Measurements from ENCODE around the gene SFXN4. TPM values are rescaled to one million over a fixed set of nuclear protein-coding genes. Genes with fewer than 3 reads are reported as not detected.
A peak's percentile ranks its signal among the peaks of the same experiment; 100 is the strongest.

SFXN4 gene
- total RNA-seq (2021): 15.4 and 18.3 TPM in 2 replicates
- percentile 55 among the genes with signal in this experiment for Bru-seq, nascent RNA
- percentile 48 among the genes with signal in this experiment for BruChase-seq, experiment 1, labeled RNA remaining after a 2-hour chase
- percentile 54 among the genes with signal in this experiment for BruChase-seq, experiment 2, labeled RNA remaining after a 6-hour chase
- long read RNA-seq, transcript SFXN4-201 (14 exons, 1,363 nt): major isoform, 17 of 17 reads
- long read RNA-seq, partial matches to known transcripts: 0 of 17 reads
- long read RNA-seq, other reads (novel, unspliced or antisense): 0 of 17 reads

DNA sequence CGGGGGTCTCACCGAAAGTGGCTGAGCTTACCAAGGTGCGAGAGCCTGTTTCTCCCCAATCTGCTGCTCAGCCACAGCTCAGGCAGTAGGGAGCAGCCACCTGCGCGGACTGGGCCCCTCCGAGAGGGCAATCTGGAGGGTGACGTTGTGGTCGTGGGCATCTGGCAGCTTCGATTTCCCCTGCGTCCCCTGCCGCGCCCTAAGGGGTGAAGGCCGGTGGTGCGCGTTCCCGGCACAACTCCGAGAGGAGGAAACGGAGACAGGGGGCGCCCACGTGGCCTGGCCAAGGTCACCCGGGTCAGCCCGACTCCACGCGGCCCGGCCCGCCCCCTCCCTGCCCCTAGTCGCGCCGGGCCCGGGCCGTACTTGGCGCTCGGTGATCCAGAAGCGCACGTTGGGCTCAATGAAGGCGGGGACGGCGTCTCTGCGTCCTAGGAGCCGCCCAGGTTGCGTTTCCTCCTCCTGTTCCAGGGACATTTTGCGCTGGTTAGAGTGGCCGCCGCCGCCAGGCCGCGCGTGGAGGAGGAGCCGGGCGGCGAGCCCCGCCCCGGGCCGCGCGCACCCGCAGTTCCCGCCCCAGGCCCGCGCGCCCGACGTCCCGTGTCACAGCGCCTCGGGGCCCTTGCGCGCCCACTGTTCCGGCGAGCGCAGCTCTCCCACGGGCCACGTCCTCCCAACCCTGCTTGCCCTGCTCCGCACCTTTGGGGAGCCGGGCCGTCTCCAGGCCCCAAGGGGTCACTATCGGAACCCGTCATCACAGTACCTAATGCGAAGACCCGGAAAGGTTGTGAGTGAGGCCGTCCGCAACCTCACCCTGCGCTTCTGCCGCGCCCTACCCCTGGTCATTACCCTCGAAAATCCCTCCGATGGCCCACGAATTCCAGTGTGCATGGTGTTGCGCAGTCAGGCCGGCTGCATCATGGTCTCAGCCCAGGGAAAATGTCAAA, at the start of gene SFXN4:
TSS of gene SFXN4 (minus strand) at position 544 of the 947 bp plus-strand sequence. CDS start at position 477, 67 bp downstream.
- Histone ChIP-seq H3K4me3 (peak within 1 kb of the TSS; percentile 84), H3K9me2 (ENCODE audit: insufficient read depth) (no peaks in the 10 kb centered on the region), H3K79me2 (ENCODE audit: low read depth) (0 out of 2 replicates have a peak, but pooled peaks cover 6% of the 10 kb centered on the region), H3K9me3 (ENCODE audit: insufficient read depth, low read depth) (no peaks in the 10 kb centered on the region), H3K27me3 (ENCODE audit: insufficient read depth, low read depth) (no peaks in the 10 kb centered on the region), H3F3A (ENCODE audit: insufficient read depth, low read depth) (no peaks in the 10 kb centered on the region), H3K4me1 (replicated peaks; ENCODE audit: insufficient read depth) (0 out of 2 replicates have a peak, but pooled peaks cover 8% of the 10 kb centered on the region), H3K36me3 (ENCODE audit: low read depth) (no peaks in the 10 kb centered on the region), H3K4me2 (peak within 1 kb of the TSS; percentile 87), H4K20me1 (ENCODE audit: insufficient read depth) (no peaks in the 10 kb centered on the region), H3K27ac (peak within 1 kb of the TSS; percentile 68), H2AFZ (peak within 1 kb of the TSS; percentile 99)
- peak in 1 of 2 experiments; percentile 65 for DNase-seq
- intact Hi-C loops (cut with micrococcal nuclease; ENCODE audit: unreplicated experiment): no loop called here
- ChIA-PET POLR2A (ENCODE audit: unreplicated experiment) (interaction anchor here (0.5 to 0.9 kb wide), 3 partner anchors 237 to 420 kb away, joined by 4 to 22 read pairs (median 7); no protein-coding TSS in a partner anchor), CTCF (interaction anchor here (0.6 to 0.7 kb wide), 2 partner anchors 315 to 437 kb away, joined by 3 to 4 read pairs; no protein-coding TSS in a partner anchor)
- no TSS peak for BruUV-seq (replicated peaks)
- TF ChIP-seq CTCF (conservative IDR thresholded peaks at IDR 0.05) (no peak), EZH2 (IDR thresholded peaks at IDR 0.05; ENCODE audit: low read depth) (no peak)

GRCh38 chr10:119211625-119212441, 46.3 kb upstream of the SFXN4 start:
- peaks cover 15% of the 10 kb centered on the region; the same call in 1 of the 2 replicates for H3K4me1 ChIP-seq (replicated peaks; ENCODE audit: insufficient read depth)

More at GRCh38 chr10:119211625-119212441, 46.3 kb upstream of the SFXN4 start:
- H3K27me3 ChIP-seq (ENCODE audit: insufficient read depth, low read depth): no peaks in the 10 kb centered on the region
- no peak overlapping the region for H3K4me3 ChIP-seq
- H3K4me2 ChIP-seq: no peak overlapping the region
- no peak overlapping the region for H3K27ac ChIP-seq
- H3K36me3 ChIP-seq (ENCODE audit: low read depth): no peaks in the 10 kb centered on the region
- no peak for TF ChIP-seq CTCF (conservative IDR thresholded peaks at IDR 0.05)
- no peak for TF ChIP-seq EZH2 (IDR thresholded peaks at IDR 0.05; ENCODE audit: low read depth)
- POLR2A ChIA-PET (ENCODE audit: unreplicated experiment): no interaction called here
- no peaks in the 10 kb centered on the region for H3K9me3 ChIP-seq (ENCODE audit: insufficient read depth, low read depth)
- no peaks in the 10 kb centered on the region for H3K9me2 ChIP-seq (ENCODE audit: insufficient read depth)
- no peaks in the 10 kb centered on the region for H4K20me1 ChIP-seq (ENCODE audit: insufficient read depth)
- CTCF ChIA-PET: interaction anchor here (0.6 to 0.7 kb wide), 3 partner anchors 12 to 248 kb away, joined by 3 read pairs; no protein-coding TSS in a partner anchor
- no peak for DNase-seq
- intact Hi-C loops (cut with micrococcal nuclease; ENCODE audit: unreplicated experiment): no loop called here
- H3F3A ChIP-seq (ENCODE audit: insufficient read depth, low read depth): no peaks in the 10 kb centered on the region
- BruUV-seq (replicated peaks): no TSS peak
- H2AFZ ChIP-seq: no peak overlapping the region
- H3K79me2 ChIP-seq (ENCODE audit: low read depth): no peaks in the 10 kb centered on the region

Data from PC-9 (cell line).